BJ (cell line): Measurements from ENCODE around the gene ZKSCAN1. TPM values are rescaled to one million over a fixed set of nuclear protein-coding genes. Genes with fewer than 3 reads are reported as not detected.

ENCODE experiments used
- CTCF ChIA-PET: fragments of 350-600 bp; formaldehyde crosslinking; extraction: SDS; loops from one replicate; lab custom pipeline; 2021; ENCODE audit warnings: antibody characterized with exemption, inconsistent platforms; lab: Yijun Ruan, JAX
- POLR2A ChIA-PET: fragments of 300-600 bp; sonication (Branson Sonifier 250); formaldehyde crosslinking; extraction: SDS; loops from one replicate; lab custom pipeline; 2021; ENCODE audit warnings: antibody characterized with exemption; lab: Charles Lee
- DNase-seq: peaks from one replicate; pipeline ENCODE4 v3.0.0-alpha.2; 2011; ENCODE audit warnings: low read depth
- H3K27me3 ChIP-seq: 2 replicates; pipeline ENCODE4 v1.6.0; 2011; ENCODE audit warnings: low read length; ENCODE audit not compliant: control insufficient read depth, insufficient read depth
- H3K36me3 ChIP-seq: 2 replicates; pipeline ENCODE4 v1.5.1; 2011; ENCODE audit warnings: low read length; ENCODE audit not compliant: control insufficient read depth, insufficient read depth
- H3K4me3 ChIP-seq: 2 replicates; pipeline ENCODE4 v1.5.1; 2011; ENCODE audit warnings: low read depth, mild to moderate bottlenecking, control low read depth, low read length
- polyA plus RNA-seq: library from polyadenylated mRNA; depleted of rRNA; stranded (reverse); fragments of >200 nt; gene quantifications from 2 replicates; pipeline ENCODE4 v1.2.3, GENCODE V29; 2011
- TF ChIP-seq, protein P1 (sequence below): IDR thresholded peaks from 2 replicates; pipeline ENCODE4 v1.5.1; 2011; ENCODE audit warnings: low read depth, mild to moderate bottlenecking, control low read depth, inconsistent platforms, low read length, moderate library complexity; ENCODE audit not compliant: insufficient read depth

The ZKSCAN1 gene
- polyA plus RNA-seq, 1 experiment = 24.5 TPM

GRCh38 chr7:100053215-100053614 is 37.8 kb downstream of the ZKSCAN1 start:
- TF ChIP-seq, protein P1, sequence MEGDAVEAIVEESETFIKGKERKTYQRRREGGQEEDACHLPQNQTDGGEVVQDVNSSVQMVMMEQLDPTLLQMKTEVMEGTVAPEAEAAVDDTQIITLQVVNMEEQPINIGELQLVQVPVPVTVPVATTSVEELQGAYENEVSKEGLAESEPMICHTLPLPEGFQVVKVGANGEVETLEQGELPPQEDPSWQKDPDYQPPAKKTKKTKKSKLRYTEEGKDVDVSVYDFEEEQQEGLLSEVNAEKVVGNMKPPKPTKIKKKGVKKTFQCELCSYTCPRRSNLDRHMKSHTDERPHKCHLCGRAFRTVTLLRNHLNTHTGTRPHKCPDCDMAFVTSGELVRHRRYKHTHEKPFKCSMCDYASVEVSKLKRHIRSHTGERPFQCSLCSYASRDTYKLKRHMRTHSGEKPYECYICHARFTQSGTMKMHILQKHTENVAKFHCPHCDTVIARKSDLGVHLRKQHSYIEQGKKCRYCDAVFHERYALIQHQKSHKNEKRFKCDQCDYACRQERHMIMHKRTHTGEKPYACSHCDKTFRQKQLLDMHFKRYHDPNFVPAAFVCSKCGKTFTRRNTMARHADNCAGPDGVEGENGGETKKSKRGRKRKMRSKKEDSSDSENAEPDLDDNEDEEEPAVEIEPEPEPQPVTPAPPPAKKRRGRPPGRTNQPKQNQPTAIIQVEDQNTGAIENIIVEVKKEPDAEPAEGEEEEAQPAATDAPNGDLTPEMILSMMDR = no peak
- CTCF ChIA-PET = interaction anchor here (0.7 to 2.7 kb wide), 7 partner anchors 12 to 139 kb away, joined by 3 to 8 read pairs (median 3); partner anchors contain the start of gene TRIM4

GRCh38 chr7:100057006-100057405 is 41.6 kb downstream of the ZKSCAN1 start:
- TF ChIP-seq, protein P1 = no peak
- H3K36me3 ChIP-seq = peaks cover 11% of the 10 kb centered on the region
- no peaks in the 10 kb centered on the region for H3K27me3 ChIP-seq
- no peak overlapping the region for H3K4me3 ChIP-seq
- no peak for DNase-seq
- POLR2A ChIA-PET = no interaction called here
- CTCF ChIA-PET = interaction anchor here (1.3 kb wide), 1 partner anchor 28 kb away, joined by 4 read pairs; no protein-coding TSS in a partner anchor

More at GRCh38 chr7:100053215-100053614, 37.8 kb downstream of the ZKSCAN1 start:
- H3K27me3 ChIP-seq = no peaks in the 10 kb centered on the region
- POLR2A ChIA-PET = no interaction called here
- DNase-seq = no peak
- peaks cover 7% of the 10 kb centered on the region for H3K36me3 ChIP-seq
- no peak overlapping the region for H3K4me3 ChIP-seq

DNA sequence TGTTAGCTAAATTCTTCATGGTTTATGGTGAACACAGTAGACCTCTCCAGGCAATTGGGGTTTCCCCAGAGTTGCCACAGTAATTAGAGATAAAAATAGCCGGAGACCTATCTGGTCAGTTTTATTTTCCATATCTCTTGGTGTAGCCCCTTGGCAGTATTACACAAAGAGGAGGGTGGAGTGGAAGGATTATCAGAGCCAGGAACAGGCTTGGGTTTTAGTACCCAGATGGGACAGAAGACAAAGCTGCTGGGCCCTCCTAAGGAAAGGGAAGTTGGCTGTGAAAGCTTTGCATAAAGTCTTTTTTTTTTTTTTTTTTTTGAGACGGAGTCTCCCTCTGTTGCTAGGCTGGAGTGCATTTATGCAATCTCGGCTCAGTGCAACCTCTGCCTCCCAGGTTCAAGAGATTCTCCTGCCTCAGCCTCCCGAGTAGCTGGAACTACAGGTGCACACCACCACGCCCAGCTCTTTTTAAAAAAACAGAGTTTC is 43.9 kb downstream of the ZKSCAN1 start:
- TF ChIP-seq, protein P1 = no peak
- Histone ChIP-seq H3K36me3 (peaks cover 16% of the 10 kb centered on the region), H3K27me3 (no peaks in the 10 kb centered on the region), H3K4me3 (no peak overlapping the region)
- CTCF ChIA-PET = interaction anchor here (0.6 to 1.1 kb wide), 2 partner anchors 23 to 424 kb away, joined by 3 to 5 read pairs; no protein-coding TSS in a partner anchor
- POLR2A ChIA-PET = no interaction called here
- no peak for DNase-seq

- Histone ChIP-seq H3K36me3 (peaks cover 16% of the 10 kb centered on the region), H3K27me3 (no peaks in the 10 kb centered on the region), H3K4me3 (no peak overlapping the region)
- POLR2A ChIA-PET = no interaction called here
- DNase-seq = no peak
- CTCF ChIA-PET = interaction anchor here (1.0 kb wide), 1 partner anchor 71 kb away, joined by 3 read pairs; no protein-coding TSS in a partner anchor
- TF ChIP-seq, protein P1 = no peak
Measured at GRCh38 chr7:100061518-100062193, 46.3 kb downstream of the ZKSCAN1 start.

DNA sequence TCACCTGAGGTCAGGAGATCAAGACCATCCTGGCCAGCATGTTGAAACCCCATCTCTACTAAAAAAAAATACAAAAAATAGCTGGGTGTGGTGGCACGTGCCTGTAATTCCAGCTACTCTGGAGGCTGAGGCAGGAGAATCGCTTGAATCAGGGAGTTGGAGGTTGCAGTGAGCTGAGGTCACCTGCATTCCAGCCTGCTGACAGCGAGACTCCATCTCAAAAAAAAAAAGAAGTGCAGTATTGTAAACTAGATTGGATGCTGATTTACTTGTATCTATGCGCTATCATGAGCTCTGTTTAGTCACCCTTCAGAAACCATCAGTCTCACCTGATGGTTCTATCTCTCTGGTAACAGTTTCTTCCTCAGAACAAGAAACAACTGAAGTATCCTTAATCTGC is 48.0 kb downstream of the ZKSCAN1 start:
- no peak for DNase-seq
- ChIA-PET POLR2A (no interaction called here), CTCF (no interaction called here)
- peaks cover 10% of the 10 kb centered on the region for H3K36me3 ChIP-seq
- TF ChIP-seq, protein P1 = no peak
- H3K27me3 ChIP-seq = no peaks in the 10 kb centered on the region
- no peak overlapping the region for H3K4me3 ChIP-seq
